Gastrocnemius medialis (tissue), 4 donors: ENCODE results near the gene RNU5B-1. TPM values are rescaled to one million over a fixed set of nuclear protein-coding genes. Genes with fewer than 3 reads are reported as not detected.

ENCODE experiments used
- ATAC-seq, 2 donors: fragments of 150-250 bp; one replicate each; pipeline ENCODE4 v1.9.1; 2016
- DNase-seq, 2 donors: peaks; one replicate each; pipeline ENCODE4 v3.0.0-alpha.2; 2019
- H3K27ac ChIP-seq, 4 donors: fragments of 200-600 bp; sonication (generic); 1 replicate in 1 of 4; 2 replicates in 3 of 4; pipeline ENCODE4 v1.5.1; 2016 to 2018; ENCODE audit warnings: mild to moderate bottlenecking in 2 of 4, moderate library complexity in 1 of 4
- H3K27me3 ChIP-seq, 3 donors: fragments of 200-600 bp; sonication (generic) in 2 of 3; 1 replicate in 1 of 3; 2 replicates in 2 of 3; pipeline versions ENCODE4 v1.5.1 to v1.6.0; 2016 to 2019; ENCODE audit warnings: mild to moderate bottlenecking in 1 of 3, moderate library complexity in 1 of 3
- H3K36me3 ChIP-seq, 2 donors: fragments of 200-600 bp; sonication (generic) in 1 of 2; one replicate each; pipeline ENCODE4 v1.5.1; 2017 to 2018
- H3K4me1 ChIP-seq, 2 donors: fragments of 200-600 bp; sonication (generic) in 1 of 2; one replicate each; pipeline ENCODE4 v1.5.1; 2016 to 2017; ENCODE audit warnings: mild to moderate bottlenecking in 2 of 2
- H3K4me3 ChIP-seq, 4 donors: fragments of 200-600 bp; sonication (generic) in 3 of 4; 1 replicate in 1 of 4; 2 replicates in 3 of 4; pipeline ENCODE4 v1.5.1; 2016 to 2019; ENCODE audit warnings: mild to moderate bottlenecking in 2 of 4
- H3K9me3 ChIP-seq, 3 donors: fragments of 200-600 bp; sonication (generic) in 2 of 3; 1 replicate in 1 of 3; 2 replicates in 2 of 3; pipeline ENCODE4 v1.5.1; 2016 to 2019
- CTCF ChIP-seq, 5 experiments: fragments of 450-650 bp in 3 of 5; fragments of 200-600 bp in 2 of 5; sonication (generic) in 2 of 5; IDR thresholded peaks in 4 of 5; conservative IDR thresholded peaks in 1 of 5; 1 replicate in 4 of 5; 2 replicates in 1 of 5; pipeline ENCODE4 v1.5.1; 2016 to 2019; ENCODE audit warnings: antibody characterized with exemption in 5 of 5, mild to moderate bottlenecking in 3 of 5, moderate library complexity in 3 of 5
- POLR2A ChIP-seq, 2 donors: fragments of 450-650 bp; IDR thresholded peaks; one replicate each; pipeline ENCODE4 v1.6.1; 2017; ENCODE audit warnings: antibody characterized with exemption in 2 of 2, mild to moderate bottlenecking in 2 of 2, moderate library complexity in 2 of 2
- in situ Hi-C, 4 donors: fragments of 200-750 bp; cut with MboI; loops; one replicate each; pipeline versions ENCODE4 v1.15.0 to v1.8.0; 2017; ENCODE audit warnings: low sequenced_read_pairs in 4 of 4
- intact Hi-C: fragments of 100-400 bp; cut with DNase I; formaldehyde crosslinking; loops from one replicate; pipeline ENCODE4 v1.15.1; 2023; ENCODE audit warnings: low total_unique reads
- total RNA-seq, 4 donors: library from RNA; depleted of rRNA; stranded (reverse); fragments of >200 nt; gene quantifications; one replicate each; pipeline versions ENCODE4 v1.1.0 to v1.2.3, GENCODE V29; 2016

RNU5B-1 gene
- total RNA-seq, 4 donors from 2014 or later: not detected

- Histone ChIP-seq H3K4me3 (no peak overlapping the region), H3K27ac (no peak overlapping the region), H3K9me3 (no peaks in the 10 kb centered on the region), H3K27me3 (no peaks in the 10 kb centered on the region), H3K4me1 (no peaks in the 10 kb centered on the region), H3K36me3 (no peaks in the 10 kb centered on the region)
- in situ Hi-C loops: loop anchor here in 1 of 4 donors (5.0 kb wide), 1 partner anchor 32 kb away; no protein-coding TSS in a partner anchor
- no peak for ATAC-seq
- intact Hi-C loops: no loop called here
- no peak for DNase-seq
- TF ChIP-seq POLR2A (IDR thresholded peaks at IDR 0.05): no peak
- TF ChIP-seq CTCF (IDR thresholded peaks at IDR 0.05 in 4 of 5, conservative IDR thresholded peaks at IDR 0.05 in 1 of 5): no peak
These were observed 35.4 kb downstream of the RNU5B-1 start for GRCh38 chr15:65339920-65340319.

GRCh38 chr15:65342493-65342892, 38.0 kb downstream of the RNU5B-1 start:
- no peaks in the 10 kb centered on the region for H3K27me3 ChIP-seq
- no peak for TF ChIP-seq CTCF (IDR thresholded peaks at IDR 0.05 in 4 of 5, conservative IDR thresholded peaks at IDR 0.05 in 1 of 5)
- TF ChIP-seq POLR2A (IDR thresholded peaks at IDR 0.05): no peak
- intact Hi-C loops: no loop called here
- no peaks in the 10 kb centered on the region for H3K9me3 ChIP-seq
- H3K27ac ChIP-seq: no peak overlapping the region
- in situ Hi-C loops: no loop called here
- DNase-seq (no peak), ATAC-seq (no peak)
- H3K36me3 ChIP-seq: no peaks in the 10 kb centered on the region
- H3K4me3 ChIP-seq: no peak overlapping the region
- no peaks in the 10 kb centered on the region for H3K4me1 ChIP-seq

- TF ChIP-seq CTCF (IDR thresholded peaks at IDR 0.05 in 4 of 5, conservative IDR thresholded peaks at IDR 0.05 in 1 of 5): no peak
- no peaks in the 10 kb centered on the region for H3K36me3 ChIP-seq
- no peak overlapping the region for H3K4me3 ChIP-seq
- H3K4me1 ChIP-seq: no peaks in the 10 kb centered on the region
- in situ Hi-C loops (no loop called here), intact Hi-C loops (no loop called here)
- H3K27me3 ChIP-seq: no peaks in the 10 kb centered on the region
- no peak for DNase-seq
- no peaks in the 10 kb centered on the region for H3K9me3 ChIP-seq
- H3K27ac ChIP-seq: no peak overlapping the region
- ATAC-seq: no peak
These were observed 39.0 kb downstream of the RNU5B-1 start for GRCh38 chr15:65343374-65343981.

- no peak for TF ChIP-seq POLR2A (IDR thresholded peaks at IDR 0.05)
- Histone ChIP-seq H3K4me1 (no peaks in the 10 kb centered on the region), H3K4me3 (no peak overlapping the region), H3K9me3 (no peaks in the 10 kb centered on the region), H3K27ac (no peak overlapping the region), H3K27me3 (no peaks in the 10 kb centered on the region), H3K36me3 (no peaks in the 10 kb centered on the region)
- intact Hi-C loops: no loop called here
- ATAC-seq (no peak), DNase-seq (no peak)
- in situ Hi-C loops: no loop called here
These were observed 39.9 kb downstream of the RNU5B-1 start for GRCh38 chr15:65344214-65344913.

GRCh38 chr15:65344914-65345275, 40.4 kb downstream of the RNU5B-1 start:
- in situ Hi-C loops (no loop called here), intact Hi-C loops (no loop called here)
- Histone ChIP-seq H3K9me3 (no peaks in the 10 kb centered on the region), H3K27ac (no peak overlapping the region), H3K4me1 (no peaks in the 10 kb centered on the region), H3K4me3 (no peak overlapping the region), H3K36me3 (no peaks in the 10 kb centered on the region), H3K27me3 (no peaks in the 10 kb centered on the region)
- DNase-seq: no peak
- TF ChIP-seq CTCF (IDR thresholded peaks at IDR 0.05 in 4 of 5, conservative IDR thresholded peaks at IDR 0.05 in 1 of 5) (no peak), POLR2A (IDR thresholded peaks at IDR 0.05) (no peak)
- no peak for ATAC-seq
